HepG2 (cell line): Measurements from ENCODE around the gene COX7A2L. TPM values are rescaled to one million over a fixed set of nuclear protein-coding genes. Genes with fewer than 3 reads are reported as not detected.
A peak's percentile ranks its signal among the peaks of the same experiment; 100 is the strongest.

Experiments used
- ARNT ChIP-seq: fragments of 450-650 bp; IDR thresholded peaks from 2 replicates; pipeline ENCODE4 v1.6.1; 2017
- ATF5 ChIP-seq: sonication (generic); formaldehyde crosslinking; IDR thresholded peaks from 2 replicates; pipeline ENCODE4 v1.4.0; 2020; ENCODE audit warnings: mild to moderate bottlenecking, low read depth, missing genetic modification reagents
- CHD4 ChIP-seq: fragments of 200-600 bp; sonication (generic); IDR thresholded peaks from 2 replicates; pipeline ENCODE4 v1.7.0; 2017; ENCODE audit warnings: mild to moderate bottlenecking, low read length, borderline replicate concordance
- GZF1 ChIP-seq: sonication (generic); formaldehyde crosslinking; IDR thresholded peaks from 2 replicates; pipeline ENCODE4 v1.5.1; 2020; ENCODE audit warnings: mild to moderate bottlenecking, missing genetic modification reagents
- MED1 ChIP-seq: sonication (generic); formaldehyde crosslinking; IDR thresholded peaks from 2 replicates; pipeline ENCODE4 v1.4.0; 2020; ENCODE audit warnings: missing genetic modification reagents
- NCOA5 ChIP-seq: sonication (generic); formaldehyde crosslinking; IDR thresholded peaks from 2 replicates; pipeline ENCODE4 v1.4.0; 2020; ENCODE audit warnings: missing genetic modification reagents
- RBM22 ChIP-seq: fragments of 200-400 bp; formaldehyde crosslinking; optimal IDR thresholded peaks from 2 replicates; pipeline ENCODE3; 2017; ENCODE audit warnings: mild to moderate bottlenecking, low read length, moderate library complexity
- RERE ChIP-seq: IDR thresholded peaks from 2 replicates; pipeline ENCODE4 v1.6.1; 2016; ENCODE audit warnings: low read depth, missing genetic modification reagents, missing compliant biosample characterization
- SALL1 ChIP-seq: sonication (generic); formaldehyde crosslinking; IDR thresholded peaks from 2 replicates; pipeline ENCODE4 v1.8.0; 2022; ENCODE audit warnings: mild to moderate bottlenecking, missing genetic modification reagents
- SP1 ChIP-seq, 2 experiments: fragments of 450-650 bp in 1 of 2; sonication (generic) in 1 of 2; formaldehyde crosslinking in 1 of 2; IDR thresholded peaks; 2 replicates each; pipeline versions ENCODE4 v1.4.0 to v1.6.1; 2016 to 2020; ENCODE audit warnings: missing genetic modification reagents in 1 of 2
- TARDBP ChIP-seq: sonication (generic); formaldehyde crosslinking; IDR thresholded peaks from 2 replicates; pipeline ENCODE4 v1.8.0; 2022; ENCODE audit warnings: mild to moderate bottlenecking, missing genetic modification reagents
- TEF ChIP-seq: sonication (generic); formaldehyde crosslinking; IDR thresholded peaks from 2 replicates; pipeline ENCODE4 v1.5.0; 2020; ENCODE audit warnings: missing genetic modification reagents
- TFDP2 ChIP-seq: sonication (generic); formaldehyde crosslinking; IDR thresholded peaks from 2 replicates; pipeline ENCODE4 v1.4.0; 2020; ENCODE audit warnings: missing genetic modification reagents
- YEATS2 ChIP-seq: sonication (generic); formaldehyde crosslinking; IDR thresholded peaks from 2 replicates; pipeline ENCODE4 v1.4.0; 2020; ENCODE audit warnings: missing genetic modification reagents, borderline replicate concordance
- ZNF160 ChIP-seq: sonication (generic); formaldehyde crosslinking; IDR thresholded peaks from 2 replicates; pipeline ENCODE4 v1.8.0; 2022; ENCODE audit warnings: mild to moderate bottlenecking, inconsistent platforms, missing genetic modification reagents
- ZNF274 ChIP-seq: sonication (generic); formaldehyde crosslinking; IDR thresholded peaks from 2 replicates; pipeline ENCODE4 v1.5.1; 2020; ENCODE audit warnings: mild to moderate bottlenecking, missing genetic modification reagents
- ZNF451 ChIP-seq: sonication (generic); formaldehyde crosslinking; IDR thresholded peaks from 2 replicates; pipeline ENCODE4 v1.5.0; 2020; ENCODE audit warnings: mild to moderate bottlenecking, missing genetic modification reagents
- ZNF503 ChIP-seq: sonication (generic); formaldehyde crosslinking; IDR thresholded peaks from 2 replicates; pipeline ENCODE4 v1.4.0; 2020; ENCODE audit warnings: missing genetic modification reagents
- ZNF768 ChIP-seq: sonication (generic); formaldehyde crosslinking; IDR thresholded peaks from 2 replicates; pipeline ENCODE4 v1.4.0; 2020; ENCODE audit warnings: missing genetic modification reagents
- polyA plus RNA-seq, 8 experiments: library from polyadenylated mRNA; depleted of rRNA in 3 of 8; stranded (reverse) in 7 of 8; unstranded in 1 of 8; fragments of >200 nt; fragmentation: Illumina TruSeq in 4 of 8; extraction: Trizol in 4 of 8; gene quantifications; 2 replicates each; pipeline versions ENCODE4 v1.2.1 to v1.2.3, GENCODE V29; 2011 to 2016; ENCODE audit warnings: low read depth in 4 of 8, missing spikeins in 1 of 8, mixed read lengths in 1 of 8; ENCODE audit not compliant: insufficient read depth in 1 of 8
- total RNA-seq, 5 experiments: library from RNA; depleted of rRNA; stranded (reverse); fragments of >200 nt; fragmentation: Illumina TruSeq; extraction: Trizol; gene quantifications; 2 replicates each; pipeline ENCODE4 v1.2.3, GENCODE V29; 2016; ENCODE audit warnings: low read depth in 1 of 5

The COX7A2L gene
- total and polyA plus RNA-seq, 2 of the 13 experiments (the other 11 are each of a cell fraction or from before 2014, with no cell fraction given): 155 to 201 TPM

- TF ChIP-seq YEATS2 (peak; percentile 37; the same call in 1 of the 2 replicates), ZNF451 (no peak), GZF1 (no peak), RERE (CRISPR knock-in tag) (no peak), TARDBP (peak; percentile 2; the same call in 1 of the 2 replicates), NCOA5 (CRISPR knock-in tag) (peak; percentile 79; the same call in 1 of the 2 replicates), MED1 (CRISPR knock-in tag) (peak; percentile 39; the same call in 1 of the 2 replicates), ZNF274 (CRISPR knock-in tag) (peak; percentile 60; the same call in 1 of the 2 replicates), SALL1 (CRISPR knock-in tag) (0 out of 2 replicates have a peak, but pooled peaks have one; percentile 33), ZNF768 (CRISPR knock-in tag) (peak; percentile 18; the same call in 1 of the 2 replicates), ARNT (no peak), RBM22 (peak; percentile 96), TFDP2 (CRISPR knock-in tag) (no peak), ZNF160 (CRISPR knock-in tag) (0 out of 2 replicates have a peak, but pooled peaks have one; percentile 18), ZNF503 (CRISPR knock-in tag) (peak; percentile 37; the same call in 1 of the 2 replicates), CHD4 (no peak), ATF5 (CRISPR knock-in tag) (no peak), TEF (CRISPR knock-in tag) (no peak; the same call in 1 of the 2 replicates), SP1 (IDR thresholded peaks at IDR 0.05) (no peak), SP1 (CRISPR knock-in tag; IDR thresholded peaks at IDR 0.05) (no peak)
Observed at GRCh38 chr2:42342061-42342794, 18.8 kb downstream of the COX7A2L start (continued).
